ENCODE data around the gene MBD6. TPM values are rescaled to one million over a fixed set of nuclear protein-coding genes. Genes with fewer than 3 reads are reported as not detected.

MBD6 gene
- total RNA-seq, 1 experiment from 2014 or later: 6.8 TPM

DNA sequence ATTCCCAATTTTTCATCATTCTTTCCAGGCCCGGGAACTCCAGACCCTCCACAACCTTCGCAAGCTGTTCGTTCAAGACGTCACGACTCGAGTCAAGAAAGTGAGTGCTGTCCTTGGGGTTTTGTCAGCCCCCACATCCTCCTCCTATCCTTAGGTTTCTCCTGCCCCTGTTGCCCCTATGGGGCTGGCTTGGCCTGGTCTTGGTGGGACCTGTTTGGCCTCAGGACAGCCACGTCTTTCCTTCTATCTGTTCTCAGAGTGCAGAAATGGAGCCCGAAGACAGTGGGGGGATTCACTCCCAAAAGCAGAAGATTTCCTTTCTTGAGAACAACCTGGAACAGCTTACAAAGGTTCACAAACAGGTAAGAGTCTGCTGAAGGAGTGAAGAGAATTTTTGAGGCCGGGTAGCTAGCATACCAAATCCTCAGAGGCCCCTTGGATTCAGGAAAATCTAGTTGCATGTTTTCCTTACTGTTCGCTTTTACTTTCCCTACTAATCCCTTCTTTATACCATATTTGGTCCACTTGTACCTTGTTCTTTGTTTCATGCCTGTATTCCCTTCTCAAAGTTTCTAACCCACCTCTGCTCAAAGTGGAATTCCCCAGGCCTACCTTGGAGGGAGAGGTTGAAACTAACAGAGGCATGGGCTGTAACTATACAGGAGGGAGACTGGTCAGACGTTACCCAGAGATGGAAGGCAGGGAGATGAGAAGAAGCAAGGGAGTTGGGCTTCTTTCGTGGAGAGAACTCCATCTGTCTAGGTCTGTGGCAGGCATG is 55.5 kb downstream of the MBD6 start:
- no peak for DNase-seq (ENCODE audit: low read depth, low spot score)
- in situ Hi-C loops (cut with HindIII; ENCODE audit: low pct_unique_long_range_greater_than_20kb, low sequenced_read_pairs): no loop called here

- in situ Hi-C loops (cut with HindIII; ENCODE audit: low pct_unique_long_range_greater_than_20kb, low sequenced_read_pairs): no loop called here
- DNase-seq (ENCODE audit: low read depth, low spot score): no peak
Measured at GRCh38 chr12:57579011-57579410, 56.4 kb downstream of the MBD6 start.

Small RNAs within 50 kb of the gene (small RNA-seq; reads per million reads assigned to genes)
- 0 to 0.10 reads per million in 2 experiments for gene MIR616

Other genes starting within 250 kb of the MBD6 start
- 15.2 and 19.0 TPM in 2 replicates for gene R3HDM2, start 91.8 kb upstream of the MBD6 start, total RNA-seq (2014; rRNA removed; shearing (Covaris generic))
- gene INHBC, start 88.0 kb upstream of the MBD6 start, total RNA-seq (2014; rRNA removed; shearing (Covaris generic)): not detected in 2 replicates
- 0.34 TPM in 1 of 2 replicates, not detected in the other for gene INHBE, start 67.5 kb upstream of the MBD6 start, total RNA-seq (2014; rRNA removed; shearing (Covaris generic))
- 0.16 and 1.9 TPM in 2 replicates for gene GLI1, start 63.0 kb upstream of the MBD6 start, total RNA-seq (2014; rRNA removed; shearing (Covaris generic))
- not detected in 2 replicates for gene ARHGAP9, start 43.0 kb upstream of the MBD6 start, total RNA-seq (2014; rRNA removed; shearing (Covaris generic))
- gene MARS1, start 34.8 kb upstream of the MBD6 start, total RNA-seq (2014; rRNA removed; shearing (Covaris generic)): 148 and 151 TPM in 2 replicates
- gene DDIT3, start 2.3 kb upstream of the MBD6 start, total RNA-seq (2014; rRNA removed; shearing (Covaris generic)): 103 and 117 TPM in 2 replicates
- gene DCTN2, start 24.4 kb downstream of the MBD6 start, total RNA-seq (2014; rRNA removed; shearing (Covaris generic)): 86.2 and 93.8 TPM in 2 replicates
- 0.29 and 0.40 TPM in 2 replicates for gene KIF5A, start 27.2 kb downstream of the MBD6 start, total RNA-seq (2014; rRNA removed; shearing (Covaris generic))
- gene PIP4K2C, start 68.4 kb downstream of the MBD6 start, total RNA-seq (2014; rRNA removed; shearing (Covaris generic)): 48.4 and 53.2 TPM in 2 replicates
- gene DTX3, start 82.0 kb downstream of the MBD6 start, total RNA-seq (2014; rRNA removed; shearing (Covaris generic)): 13.6 and 14.1 TPM in 2 replicates
- 13.2 and 16.3 TPM in 2 replicates for gene ARHGEF25, start 88.6 kb downstream of the MBD6 start, total RNA-seq (2014; rRNA removed; shearing (Covaris generic))
- 8.3 and 11.2 TPM in 2 replicates for gene B4GALNT1, start 110.4 kb downstream of the MBD6 start, total RNA-seq (2014; rRNA removed; shearing (Covaris generic))
- gene OS9, start 171.3 kb downstream of the MBD6 start, total RNA-seq (2014; rRNA removed; shearing (Covaris generic)): 239 and 244 TPM in 2 replicates
- 1.4 and 1.5 TPM in 2 replicates for gene AGAP2, start 215.9 kb downstream of the MBD6 start, total RNA-seq (2014; rRNA removed; shearing (Covaris generic))
- gene TSPAN31, start 222.2 kb downstream of the MBD6 start, total RNA-seq (2014; rRNA removed; shearing (Covaris generic)): 34.6 and 38.2 TPM in 2 replicates
- 383 and 420 TPM in 2 replicates for gene CDK4, start 229.5 kb downstream of the MBD6 start, total RNA-seq (2014; rRNA removed; shearing (Covaris generic))
- 11.9 and 12.5 TPM in 2 replicates for gene MARCHF9, start 232.3 kb downstream of the MBD6 start, total RNA-seq (2014; rRNA removed; shearing (Covaris generic))
- 0.69 and 3.1 TPM in 2 replicates for gene CYP27B1, start 244.3 kb downstream of the MBD6 start, total RNA-seq (2014; rRNA removed; shearing (Covaris generic))
- 9.7 and 13.4 TPM in 2 replicates for gene METTL1, start 249.3 kb downstream of the MBD6 start, total RNA-seq (2014; rRNA removed; shearing (Covaris generic))
- 4.0 and 6.3 TPM in 2 replicates for gene EEF1AKMT3, start 249.8 kb downstream of the MBD6 start, total RNA-seq (2014; rRNA removed; shearing (Covaris generic))